AG08395 (cell line): ENCODE measurements around the gene HCN1.
"Not testable (repeated sequence)": the region's sequence is repeated elsewhere in the genome, so short reads cannot be mapped to it uniquely, and the experiment has no call there.

ENCODE experiments used
- DNase-seq: peaks from one replicate; pipeline ENCODE4 v3.0.0; 2012; ENCODE audit warnings: mixed read lengths, low spot score

Gene HCN1

DNA sequence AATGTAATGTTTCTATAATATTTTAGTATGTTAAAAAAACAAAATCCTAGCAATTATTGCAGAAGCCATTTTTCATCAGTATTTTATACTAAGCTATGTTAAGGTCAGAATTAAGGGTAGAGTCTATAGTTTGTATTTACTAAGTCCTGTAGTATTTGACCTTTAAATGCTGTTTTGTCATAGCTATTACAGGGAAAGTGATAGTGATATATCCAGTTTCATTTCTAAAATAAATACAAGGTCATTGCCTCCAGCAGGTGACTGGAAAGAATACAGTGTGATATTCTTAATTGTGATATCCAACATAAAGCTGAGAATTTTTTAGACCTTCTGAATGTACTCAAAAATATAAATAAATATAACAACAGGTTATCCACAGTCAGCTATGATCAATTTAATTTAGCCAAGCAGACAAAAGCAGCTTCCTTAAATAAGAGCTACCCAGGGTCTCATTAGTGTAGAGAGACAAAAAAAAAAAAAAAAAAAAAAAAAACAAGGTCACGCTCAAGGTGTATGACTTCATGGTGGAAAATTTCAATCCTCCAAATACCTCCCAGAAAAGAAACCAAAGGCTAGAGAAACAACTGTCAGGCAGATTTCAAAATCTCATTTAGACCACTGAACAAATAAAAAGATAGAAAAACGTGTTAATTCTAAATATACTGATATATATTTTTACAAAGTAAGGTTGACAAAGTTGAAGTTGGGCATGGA lies 278.7 kb downstream of the HCN1 start:
- DNase-seq = no peak

DNA sequence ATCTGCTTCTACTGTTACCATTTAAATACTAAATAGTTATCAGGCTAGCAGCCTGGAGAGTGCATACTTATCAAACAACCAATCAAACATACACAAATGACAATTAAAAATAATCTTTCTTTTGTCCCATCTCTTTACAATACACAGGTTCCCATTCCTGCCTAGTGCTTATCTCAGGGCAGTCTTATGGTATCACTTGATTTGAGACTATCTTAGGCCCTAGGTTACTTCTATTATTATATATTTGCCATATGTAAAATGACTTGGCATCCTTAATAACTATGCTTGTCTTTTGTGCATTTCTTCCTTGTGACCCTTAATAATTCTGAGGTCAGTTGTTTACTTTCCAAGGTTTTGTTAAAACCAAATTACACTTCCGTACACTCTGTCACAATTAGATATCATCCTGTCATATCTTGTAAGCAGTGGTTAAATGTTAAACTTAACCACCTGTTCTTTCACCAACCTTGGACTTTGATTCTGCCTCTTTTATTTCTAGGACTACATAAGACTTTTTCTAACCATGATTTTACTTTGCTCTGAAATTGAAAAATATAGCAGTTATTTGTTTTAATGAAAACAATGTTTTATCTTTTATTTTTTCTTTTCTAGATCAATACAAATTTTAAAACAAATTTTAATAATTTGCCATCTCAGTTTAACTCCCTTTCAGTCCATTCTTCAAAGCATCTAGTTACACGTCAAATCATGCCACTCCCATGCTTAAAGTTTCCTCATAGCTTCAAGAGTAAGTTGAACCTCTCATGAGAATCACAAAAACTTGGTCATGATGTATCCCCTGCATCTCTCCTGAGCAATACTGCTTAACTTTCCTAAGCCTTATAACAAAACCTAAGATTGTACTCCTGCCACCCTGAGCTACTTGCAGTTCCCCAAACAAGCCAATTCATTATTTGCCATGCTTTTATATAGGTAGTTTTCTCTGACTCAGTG lies 281.3 kb downstream of the HCN1 start:
- no peak for DNase-seq

DNA sequence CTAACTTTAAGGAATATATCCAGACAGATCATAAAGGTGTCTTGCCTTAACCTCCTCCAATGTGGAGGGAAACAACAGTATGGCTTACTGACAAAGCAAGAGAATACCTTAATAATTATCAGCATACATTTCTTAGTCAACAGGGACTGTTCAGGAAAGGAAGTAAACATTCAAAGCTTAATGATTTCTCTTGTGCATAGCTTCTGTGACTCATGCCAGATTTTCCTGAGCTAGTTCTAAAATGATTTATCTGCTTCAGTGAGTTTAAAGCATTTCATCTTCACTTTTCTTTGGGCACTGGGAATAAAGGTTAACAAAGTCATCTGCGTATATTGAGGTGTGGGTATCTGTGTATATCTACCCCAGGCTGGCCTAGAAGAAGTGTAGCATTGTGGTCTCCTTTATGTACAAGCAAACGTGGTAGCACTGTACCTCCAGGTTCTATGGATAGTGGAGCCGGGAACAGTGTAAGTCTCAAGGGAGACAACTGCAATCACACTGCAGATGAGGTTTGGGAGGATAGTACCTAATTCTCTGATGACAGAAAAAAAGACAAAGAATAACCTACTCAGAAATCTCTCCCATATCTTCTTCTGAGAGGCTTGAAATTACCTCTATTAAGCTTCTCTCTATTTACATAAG lies 284.1 kb downstream of the HCN1 start:
- DNase-seq = peak; percentile 2

DNA sequence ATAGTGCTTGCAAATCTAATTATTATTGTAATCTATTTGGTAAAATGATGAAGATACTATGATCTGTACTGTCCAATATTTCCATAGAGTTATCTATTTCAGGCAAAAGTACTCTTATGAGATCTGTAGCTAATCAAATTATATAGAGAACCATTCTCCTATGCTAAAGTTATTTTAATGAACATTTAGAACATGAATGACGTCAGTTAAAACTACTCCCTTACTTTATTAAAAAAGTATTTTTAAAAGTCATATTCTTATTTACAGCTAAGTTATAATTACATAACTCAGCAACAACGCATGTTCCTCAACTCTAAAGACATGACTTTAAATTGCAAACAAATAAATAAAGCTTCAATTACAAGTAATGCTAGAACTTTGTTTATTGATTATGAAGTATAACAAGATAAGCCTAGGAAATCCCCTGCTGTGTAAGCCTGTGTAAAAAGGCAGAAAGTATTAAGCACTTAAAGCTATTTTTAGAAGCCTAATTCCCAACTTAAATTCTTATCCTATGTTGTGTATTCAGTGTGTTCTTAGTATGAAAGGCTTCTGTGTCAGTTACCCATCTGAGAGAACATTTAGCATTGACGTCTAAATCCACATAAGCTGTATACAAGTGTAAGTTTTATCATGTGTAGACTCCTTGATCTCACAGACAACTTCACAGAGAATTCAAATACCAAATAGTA lies 285.7 kb downstream of the HCN1 start:
- no peak for DNase-seq

DNA sequence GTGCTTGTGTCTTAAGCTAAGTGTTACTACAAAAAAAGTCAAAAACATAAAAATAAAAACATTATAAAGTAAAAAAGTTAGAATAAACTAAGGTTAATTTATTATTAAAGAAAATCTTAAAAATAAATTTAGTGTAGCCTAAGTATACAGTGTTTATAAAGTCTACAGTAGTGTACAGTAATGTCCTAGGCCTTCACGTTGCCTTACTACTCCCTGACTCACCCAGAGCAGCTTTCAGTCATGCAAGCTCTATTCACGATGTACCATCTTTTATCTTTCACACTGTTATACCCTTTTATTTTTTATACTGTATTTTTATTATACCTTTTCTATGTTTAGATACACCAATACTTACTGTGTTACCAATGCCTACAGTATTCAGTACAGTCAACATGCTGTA lies 288.1 kb downstream of the HCN1 start:
- no peak for DNase-seq

DNA sequence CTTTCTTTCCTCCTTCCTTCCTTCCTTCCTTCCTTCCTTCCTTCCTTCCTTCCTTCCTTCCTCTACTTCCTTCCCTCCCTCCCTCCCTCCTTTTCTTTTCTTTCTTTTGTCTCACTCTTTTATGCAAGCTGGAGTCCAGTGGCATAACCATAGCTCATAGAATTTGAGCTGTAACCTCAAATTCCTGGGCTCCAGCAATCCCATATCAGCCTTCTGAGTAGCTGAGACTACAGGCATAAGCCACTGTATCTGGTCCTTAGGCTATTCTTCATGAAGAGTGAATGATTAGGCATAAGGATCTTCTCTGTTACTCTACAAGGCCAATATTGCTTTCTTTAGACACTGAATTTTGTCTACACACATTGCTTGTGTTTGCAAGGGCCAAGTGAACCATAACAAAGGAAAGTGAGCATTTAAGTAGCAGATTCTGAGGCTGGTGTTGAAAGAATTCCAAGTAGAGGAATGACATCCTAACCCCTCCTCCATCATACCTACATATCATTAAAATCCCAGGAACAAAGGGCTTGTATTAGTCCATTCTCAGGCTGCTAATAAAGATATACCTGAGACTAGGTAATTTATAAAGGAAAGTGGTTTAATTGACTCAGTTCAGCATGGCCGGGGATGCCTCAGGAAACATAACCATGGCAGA lies 293.2 kb downstream of the HCN1 start:
- no peak for DNase-seq

DNA sequence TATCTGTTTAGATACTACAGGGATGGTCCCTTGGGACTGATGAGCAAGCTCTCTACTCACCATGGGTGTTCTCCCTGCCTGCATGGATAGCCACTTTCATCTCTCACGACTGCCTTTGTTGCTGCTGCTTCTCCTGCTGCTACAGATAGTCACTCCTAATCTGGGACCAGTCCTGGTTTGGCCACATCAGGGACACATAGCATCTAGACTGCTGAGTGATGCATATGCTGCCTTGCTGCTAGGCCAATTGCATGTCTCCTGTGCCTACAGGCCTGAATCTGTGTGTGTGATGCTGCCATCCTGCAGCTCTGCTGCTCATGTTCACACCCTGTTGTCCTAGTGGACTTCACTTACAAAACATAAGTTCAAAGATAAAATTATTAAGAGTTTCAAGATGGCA lies 297.1 kb downstream of the HCN1 start:
- DNase-seq = no peak

- DNase-seq = peak; percentile 34
Measured at GRCh38 chr5:45385321-45386058, 310.7 kb downstream of the HCN1 start.

DNA sequence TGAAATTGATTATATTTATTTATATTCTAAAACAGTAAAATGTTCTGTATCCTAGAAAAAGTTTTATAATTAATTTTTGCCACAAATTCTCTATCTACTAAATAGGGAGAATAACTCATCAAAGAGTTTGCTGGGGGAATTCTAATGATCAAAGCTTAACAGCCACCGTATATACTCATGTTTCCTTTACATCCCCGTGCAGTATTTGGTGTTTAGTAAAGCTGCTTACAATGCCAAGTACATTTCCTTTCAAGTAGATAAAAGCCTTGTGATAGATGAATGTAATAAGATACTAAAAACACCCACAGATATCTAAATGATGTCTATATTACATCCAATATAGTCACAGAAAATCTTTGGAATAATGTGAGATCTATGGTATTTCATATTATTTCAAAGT lies 312.2 kb downstream of the HCN1 start:
- no peak for DNase-seq

GRCh38 chr5:45382583-45382982 lies 313.6 kb downstream of the HCN1 start:
- no peak for DNase-seq

DNA sequence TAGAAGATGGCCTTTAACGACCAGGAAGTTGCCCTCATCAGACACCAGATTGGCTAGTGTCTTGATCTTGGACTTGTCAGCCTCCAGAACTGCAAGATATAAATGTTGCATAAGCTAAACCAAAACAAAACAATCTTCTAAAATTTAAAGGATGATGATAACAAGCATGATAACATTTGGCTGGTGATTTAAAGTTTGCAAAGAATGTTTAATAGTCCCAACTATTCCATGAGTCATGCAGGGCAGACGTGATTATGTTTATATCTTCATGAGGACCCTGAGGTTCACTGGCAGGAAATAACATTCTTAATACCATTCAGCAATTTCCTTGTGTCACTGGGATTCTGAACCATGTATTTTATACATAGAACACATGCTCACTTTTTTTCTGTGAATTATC lies 319.8 kb downstream of the HCN1 start:
- DNase-seq = no peak

DNA sequence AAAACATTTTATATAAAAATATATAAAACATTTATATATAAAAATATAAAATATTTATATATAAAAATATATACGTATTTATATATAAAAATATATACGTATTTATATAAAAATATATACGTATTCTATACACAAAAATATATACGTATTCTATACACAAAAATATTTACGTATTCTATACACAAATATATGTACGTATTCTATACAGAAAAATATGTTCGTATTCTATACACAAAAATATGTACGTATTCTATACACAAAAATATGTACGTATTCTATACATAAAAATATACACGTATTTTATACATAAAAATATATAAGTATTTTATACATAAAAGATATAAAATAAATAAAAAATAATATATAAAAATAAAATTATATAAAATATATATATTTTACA lies 323.6 kb downstream of the HCN1 start:
- no peak for DNase-seq

DNA sequence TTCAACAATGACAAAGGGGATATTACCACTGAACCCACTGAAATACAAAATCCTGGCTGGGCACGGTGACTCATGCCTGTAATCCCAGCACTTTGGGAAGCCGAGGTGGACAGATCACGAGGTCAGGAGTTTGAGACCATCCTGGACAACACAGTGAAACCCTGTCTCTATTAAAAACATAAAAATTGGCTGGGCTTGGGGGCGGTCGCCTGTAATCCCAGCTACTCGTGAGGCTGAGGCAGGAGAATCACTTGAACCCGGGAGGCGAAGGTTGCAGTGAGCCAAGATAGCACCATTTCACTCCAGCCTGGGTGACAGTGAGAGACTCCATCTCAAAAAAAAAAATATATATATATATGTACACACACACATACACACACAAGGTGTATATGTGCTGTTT lies 324.8 kb downstream of the HCN1 start:
- DNase-seq = not testable (repeated sequence)

DNA sequence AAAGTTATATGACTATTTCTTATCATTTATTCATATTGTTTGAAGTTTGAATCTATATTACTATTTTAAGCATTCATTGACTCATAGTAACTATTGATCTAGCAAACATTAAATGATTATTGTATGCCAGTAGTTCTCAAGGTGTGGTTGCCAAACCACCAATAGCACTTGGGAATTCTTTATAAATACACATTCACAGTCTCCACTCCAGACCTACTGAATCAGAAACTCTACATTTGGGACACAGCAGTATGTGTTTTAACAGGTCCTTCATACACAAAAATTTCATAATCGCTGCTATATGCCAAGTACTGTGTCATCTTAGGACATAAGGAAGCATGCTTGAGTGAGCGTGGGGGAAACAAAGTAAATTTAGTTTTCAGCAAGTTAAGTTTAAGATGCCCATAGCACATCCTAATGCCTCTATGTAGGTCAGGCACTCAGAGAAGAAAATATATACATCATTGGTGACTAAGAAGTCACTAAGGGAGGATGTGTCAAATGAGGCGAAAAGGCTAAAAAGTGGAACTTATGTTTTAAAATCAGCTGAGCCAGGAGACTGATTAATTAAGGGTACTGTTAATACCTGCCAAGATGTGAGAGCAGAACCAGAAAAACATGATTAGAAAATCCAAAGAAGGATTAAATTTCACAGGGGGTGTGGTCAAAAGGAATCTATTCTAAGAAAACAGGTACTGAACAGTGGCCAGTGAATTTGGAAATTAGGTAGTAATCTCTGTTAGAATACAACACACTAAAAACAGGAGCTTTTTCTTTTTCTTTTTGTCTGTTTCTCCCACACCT lies 340.8 kb downstream of the HCN1 start:
- no peak for DNase-seq

DNA sequence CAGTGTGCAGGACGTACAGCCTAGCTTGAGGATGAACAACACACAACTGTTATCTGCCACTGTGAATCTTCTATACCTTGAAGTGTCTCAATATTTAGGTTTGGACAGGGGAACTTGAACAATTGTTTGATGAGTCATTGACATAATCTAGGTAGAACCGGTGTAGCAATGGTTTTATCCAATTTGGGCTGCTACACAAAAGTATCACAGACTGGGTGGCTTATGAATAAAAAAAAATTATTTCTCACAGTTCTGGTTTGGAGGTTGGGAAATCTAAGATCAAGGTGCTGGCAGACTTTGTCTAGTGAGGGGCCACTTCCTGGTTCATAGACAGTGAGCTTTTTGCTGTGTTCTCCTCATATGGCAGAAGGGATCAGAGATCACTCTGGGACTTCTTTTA lies 359.7 kb downstream of the HCN1 start:
- DNase-seq = no peak

- DNase-seq = no peak
Measured at GRCh38 chr5:45335978-45336377, 360.2 kb downstream of the HCN1 start.

DNA sequence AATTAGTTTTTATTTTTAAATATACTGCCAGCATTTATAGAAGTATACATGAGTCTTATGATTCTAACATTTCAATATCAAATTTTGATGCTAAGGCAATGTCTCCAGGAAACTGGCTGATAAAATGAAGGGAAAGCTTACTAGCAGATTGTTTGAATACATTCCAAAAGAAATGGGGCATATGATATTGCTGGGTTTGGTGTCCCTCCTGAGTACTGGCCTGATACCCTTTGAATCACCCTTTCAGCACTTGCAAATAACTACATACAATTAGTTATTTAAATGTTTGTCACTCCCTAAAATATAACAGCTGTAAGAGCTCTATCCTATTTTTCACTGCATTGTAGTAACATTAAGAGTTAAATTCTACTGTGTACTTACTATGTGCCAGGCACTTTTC lies 360.8 kb downstream of the HCN1 start:
- DNase-seq = no peak

GRCh38 chr5:45334939-45335338 lies 361.2 kb downstream of the HCN1 start:
- no peak for DNase-seq

DNA sequence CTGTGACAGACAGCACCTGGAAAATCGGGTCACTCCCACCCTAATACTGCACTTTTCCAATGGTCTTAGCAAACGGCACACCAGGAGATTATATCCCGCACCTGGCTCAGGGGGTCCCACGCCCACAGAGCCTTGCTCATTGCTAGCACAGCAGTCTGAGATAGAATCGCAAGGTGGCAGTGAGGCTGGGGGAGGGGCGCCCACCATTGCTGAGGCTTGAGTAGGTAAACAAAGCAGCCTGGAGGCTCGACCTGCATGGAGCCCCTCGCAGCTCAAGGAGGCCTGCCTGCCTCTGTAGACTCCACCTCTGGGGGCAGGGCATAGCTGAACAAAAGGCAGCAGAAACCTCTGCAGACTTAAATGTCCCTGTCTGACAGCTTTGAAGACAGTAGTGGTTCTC lies 383.6 kb downstream of the HCN1 start:
- DNase-seq = not testable (repeated sequence)

DNA sequence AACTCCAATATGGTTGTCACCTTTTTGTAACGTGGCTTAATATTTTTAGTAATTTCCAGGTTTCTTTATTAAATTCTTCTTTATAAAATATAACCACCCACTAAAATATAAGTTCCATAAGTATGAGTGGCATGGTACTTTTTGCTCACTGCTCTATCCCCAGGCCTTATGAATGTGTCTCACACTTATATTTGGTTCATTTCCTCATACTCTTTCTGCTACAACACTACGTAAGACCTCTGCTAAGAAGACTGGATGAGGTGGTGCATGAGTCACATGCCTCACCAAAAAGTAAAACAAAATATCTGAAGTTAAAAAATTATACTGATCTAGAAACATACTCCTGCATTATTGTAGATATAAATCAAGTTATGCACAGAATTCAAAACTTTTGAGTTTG lies 400.9 kb downstream of the HCN1 start:
- DNase-seq = no peak
